WTC11 (cell line): ENCODE results near the gene PLXNA2.

Source experiments
- MXD4 ChIP-seq: fragments of 250-450 bp; sonication (Bioruptor Pico); IDR thresholded peaks from 2 replicates; pipeline ENCODE4 v1.8.0; 2021; ENCODE audit warnings: mild to moderate bottlenecking, moderate library complexity, borderline replicate concordance
- NFE2L1 ChIP-seq: sonication (generic); formaldehyde crosslinking; IDR thresholded peaks from 2 replicates; pipeline ENCODE4 v1.8.1; 2023; ENCODE audit warnings: missing genetic modification reagents
- NR1H2 ChIP-seq: sonication (generic); formaldehyde crosslinking; IDR thresholded peaks from 2 replicates; pipeline ENCODE4 v1.9.0; 2021; ENCODE audit warnings: mild to moderate bottlenecking, moderate library complexity, missing genetic modification reagents
- ZBTB21 ChIP-seq: sonication (generic); formaldehyde crosslinking; IDR thresholded peaks from 2 replicates; pipeline ENCODE4 v1.8.1; 2023; ENCODE audit warnings: mild to moderate bottlenecking, missing genetic modification reagents, borderline replicate concordance
- ZNF232 ChIP-seq: sonication (generic); formaldehyde crosslinking; IDR thresholded peaks from 2 replicates; pipeline ENCODE4 v1.8.0; 2022; ENCODE audit warnings: mild to moderate bottlenecking, missing genetic modification reagents
- TF ChIP-seq, protein P1 (sequence below): sonication (generic); formaldehyde crosslinking; conservative IDR thresholded peaks from 2 replicates; pipeline ENCODE4 v1.8.1; 2023; ENCODE audit warnings: mild to moderate bottlenecking, low read depth, missing genetic modification reagents, moderate library complexity
- TF ChIP-seq, protein P2 (sequence below): fragments of 200-600 bp; IDR thresholded peaks from 2 replicates; pipeline ENCODE4 v1.8.0; 2022; ENCODE audit warnings: antibody characterized with exemption

DNA sequence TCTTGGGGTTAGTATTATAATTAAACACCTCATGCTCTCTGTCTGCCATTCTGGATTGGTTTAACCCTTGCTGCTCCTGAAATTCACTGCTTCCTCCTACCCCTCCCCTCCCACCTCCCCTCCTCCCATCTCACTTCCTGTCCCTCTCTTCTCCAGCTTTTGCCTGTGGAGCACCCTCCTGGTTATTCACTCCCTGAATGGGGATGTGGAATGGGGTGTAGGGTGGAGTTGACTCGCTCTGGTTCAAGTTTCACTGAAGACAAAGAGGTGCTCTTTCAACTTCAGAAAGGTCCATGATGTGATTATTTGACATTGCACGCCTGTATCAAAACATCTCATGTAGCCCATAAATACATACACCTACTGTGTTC lies 160.5 kb downstream of the PLXNA2 start:
- no peak for TF ChIP-seq MXD4
- TF ChIP-seq NFE2L1, result no peak
- no peak for TF ChIP-seq ZNF232
- TF ChIP-seq NR1H2, result no peak
- TF ChIP-seq, protein P1, sequence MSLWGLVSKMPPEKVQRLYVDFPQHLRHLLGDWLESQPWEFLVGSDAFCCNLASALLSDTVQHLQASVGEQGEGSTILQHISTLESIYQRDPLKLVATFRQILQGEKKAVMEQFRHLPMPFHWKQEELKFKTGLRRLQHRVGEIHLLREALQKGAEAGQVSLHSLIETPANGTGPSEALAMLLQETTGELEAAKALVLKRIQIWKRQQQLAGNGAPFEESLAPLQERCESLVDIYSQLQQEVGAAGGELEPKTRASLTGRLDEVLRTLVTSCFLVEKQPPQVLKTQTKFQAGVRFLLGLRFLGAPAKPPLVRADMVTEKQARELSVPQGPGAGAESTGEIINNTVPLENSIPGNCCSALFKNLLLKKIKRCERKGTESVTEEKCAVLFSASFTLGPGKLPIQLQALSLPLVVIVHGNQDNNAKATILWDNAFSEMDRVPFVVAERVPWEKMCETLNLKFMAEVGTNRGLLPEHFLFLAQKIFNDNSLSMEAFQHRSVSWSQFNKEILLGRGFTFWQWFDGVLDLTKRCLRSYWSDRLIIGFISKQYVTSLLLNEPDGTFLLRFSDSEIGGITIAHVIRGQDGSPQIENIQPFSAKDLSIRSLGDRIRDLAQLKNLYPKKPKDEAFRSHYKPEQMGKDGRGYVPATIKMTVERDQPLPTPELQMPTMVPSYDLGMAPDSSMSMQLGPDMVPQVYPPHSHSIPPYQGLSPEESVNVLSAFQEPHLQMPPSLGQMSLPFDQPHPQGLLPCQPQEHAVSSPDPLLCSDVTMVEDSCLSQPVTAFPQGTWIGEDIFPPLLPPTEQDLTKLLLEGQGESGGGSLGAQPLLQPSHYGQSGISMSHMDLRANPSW, result no peak
- no peak for TF ChIP-seq ZBTB21 (CRISPR knock-in tag)
- TF ChIP-seq, protein P2, sequence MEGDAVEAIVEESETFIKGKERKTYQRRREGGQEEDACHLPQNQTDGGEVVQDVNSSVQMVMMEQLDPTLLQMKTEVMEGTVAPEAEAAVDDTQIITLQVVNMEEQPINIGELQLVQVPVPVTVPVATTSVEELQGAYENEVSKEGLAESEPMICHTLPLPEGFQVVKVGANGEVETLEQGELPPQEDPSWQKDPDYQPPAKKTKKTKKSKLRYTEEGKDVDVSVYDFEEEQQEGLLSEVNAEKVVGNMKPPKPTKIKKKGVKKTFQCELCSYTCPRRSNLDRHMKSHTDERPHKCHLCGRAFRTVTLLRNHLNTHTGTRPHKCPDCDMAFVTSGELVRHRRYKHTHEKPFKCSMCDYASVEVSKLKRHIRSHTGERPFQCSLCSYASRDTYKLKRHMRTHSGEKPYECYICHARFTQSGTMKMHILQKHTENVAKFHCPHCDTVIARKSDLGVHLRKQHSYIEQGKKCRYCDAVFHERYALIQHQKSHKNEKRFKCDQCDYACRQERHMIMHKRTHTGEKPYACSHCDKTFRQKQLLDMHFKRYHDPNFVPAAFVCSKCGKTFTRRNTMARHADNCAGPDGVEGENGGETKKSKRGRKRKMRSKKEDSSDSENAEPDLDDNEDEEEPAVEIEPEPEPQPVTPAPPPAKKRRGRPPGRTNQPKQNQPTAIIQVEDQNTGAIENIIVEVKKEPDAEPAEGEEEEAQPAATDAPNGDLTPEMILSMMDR, result no peak
